ENCODE data around the gene CRYGD. TPM values are rescaled to one million over a fixed set of nuclear protein-coding genes. Genes with fewer than 3 reads are reported as not detected.
"Not testable (repeated sequence)": the region's sequence is repeated elsewhere in the genome, so short reads cannot be mapped to it uniquely, and the experiment has no call there.

The CRYGD gene
- total and polyA plus RNA-seq, 10 donors: not detected

DNA sequence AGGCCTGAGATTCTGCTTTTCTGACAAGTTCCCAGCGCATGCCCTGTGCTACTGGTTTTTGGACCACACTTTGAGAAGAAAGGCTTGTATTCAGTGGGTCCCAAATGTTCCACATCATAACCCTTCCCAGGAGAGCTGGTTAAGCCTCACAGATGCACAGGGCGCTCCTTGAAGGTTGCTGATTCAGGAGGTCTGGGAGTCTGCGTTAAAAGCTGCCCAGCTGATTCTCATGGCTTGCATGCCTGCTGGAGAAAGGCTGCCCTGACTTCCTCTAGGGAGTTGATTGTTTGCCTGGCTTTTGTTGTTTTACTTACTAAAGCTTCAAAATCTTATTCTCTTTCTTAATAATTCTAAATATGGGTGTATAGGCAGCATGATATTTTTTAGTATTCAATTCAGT is 20.7 kb downstream of the CRYGD start:
- no peak overlapping the region for H3K27ac ChIP-seq
- H3K27me3 ChIP-seq (replicated peaks in 1 of 7): peaks cover 0 to 8% (median 0%) of the 10 kb centered on the region in 7 donors
- WGBS, 5 donors: 74 to 84% (median 78%) methylated on average over 3 of the region's 3 CpGs
- TF ChIP-seq CTCF (IDR thresholded peaks at IDR 0.05 in 8 of 11, conservative IDR thresholded peaks at IDR 0.05 in 3 of 11): no peak
- TF ChIP-seq POLR2A (IDR thresholded peaks at IDR 0.05): no peak
- no peak for TF ChIP-seq POLR2AphosphoS5 (IDR thresholded peaks at IDR 0.05)
- no peak for DNase-seq
- peaks cover 0 to 11% (median 0%) of the 10 kb centered on the region in 6 donors for H3K4me1 ChIP-seq
- intact Hi-C loops (cut with DNase I; ENCODE audit: low total_unique reads): no loop called here
- no peaks in the 10 kb centered on the region for H3K9me3 ChIP-seq
- no peak overlapping the region for H3K4me3 ChIP-seq
- H3K36me3 ChIP-seq: no peaks in the 10 kb centered on the region

DNA sequence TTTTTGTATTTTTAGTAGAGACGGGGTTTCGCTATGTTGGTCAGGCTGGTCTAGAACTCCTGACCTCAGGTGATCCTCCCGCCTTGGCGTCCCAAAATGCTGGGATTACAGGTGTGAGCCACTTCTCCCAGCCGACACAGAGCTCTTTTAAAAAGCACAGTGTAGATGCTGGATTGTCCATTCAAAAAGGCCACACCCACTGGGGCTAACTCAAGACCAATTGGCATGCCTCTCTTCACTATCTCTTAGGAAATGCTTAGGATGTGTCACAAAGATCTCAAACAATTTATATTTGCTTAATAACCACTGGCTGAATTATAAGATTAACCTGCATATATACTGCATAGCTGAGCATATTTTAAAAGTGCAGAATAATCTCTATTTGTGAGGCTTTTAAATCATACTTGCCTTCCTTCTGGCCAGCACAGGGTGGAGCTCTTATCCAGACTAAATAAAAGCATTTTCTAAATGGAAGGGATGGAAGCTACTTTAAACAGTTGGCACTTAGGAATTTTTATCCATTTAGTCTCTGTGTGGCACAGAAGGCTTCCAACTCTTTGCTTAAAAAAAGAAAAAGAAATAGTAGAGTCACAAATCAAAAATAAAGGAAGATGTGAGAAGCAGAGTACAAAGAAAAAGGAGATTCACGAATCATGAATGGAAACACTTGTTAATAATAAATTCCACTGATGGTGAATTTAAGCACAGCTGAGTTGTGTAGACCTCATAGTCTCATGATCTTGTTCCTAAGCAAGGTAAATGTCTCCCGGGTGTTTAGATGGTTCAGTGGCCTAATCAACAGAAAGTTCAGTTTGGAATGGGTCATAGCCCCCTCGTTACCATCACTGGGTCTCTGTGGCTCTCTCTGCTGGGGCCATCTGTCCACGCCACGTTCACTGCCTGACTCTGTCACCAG is 22.4 kb downstream of the CRYGD start:
- Histone ChIP-seq H3K4me1 (peaks cover 0 to 11% (median 0%) of the 10 kb centered on the region in 6 donors), H3K36me3 (no peaks in the 10 kb centered on the region), H3K27me3 (replicated peaks in 1 of 7) (peaks cover 0 to 8% (median 0%) of the 10 kb centered on the region in 7 donors), H3K27ac (no peak overlapping the region), H3K4me3 (no peak overlapping the region), H3K9me3 (no peaks in the 10 kb centered on the region)
- 37 to 60% (median 41%) methylated on average over 10 of the region's 10 CpGs for WGBS, 5 donors
- no peak for DNase-seq
- TF ChIP-seq POLR2AphosphoS5 (IDR thresholded peaks at IDR 0.05) (no peak), POLR2A (IDR thresholded peaks at IDR 0.05) (no peak), CTCF (IDR thresholded peaks at IDR 0.05 in 8 of 11, conservative IDR thresholded peaks at IDR 0.05 in 3 of 11) (no peak)
- intact Hi-C loops (cut with DNase I; ENCODE audit: low total_unique reads): no loop called here

- no peak for DNase-seq
- Histone ChIP-seq H3K4me1 (peaks cover 0 to 11% (median 0%) of the 10 kb centered on the region in 6 donors), H3K4me3 (no peak overlapping the region), H3K9me3 (no peaks in the 10 kb centered on the region), H3K27me3 (replicated peaks in 1 of 7) (peaks cover 0 to 4% (median 0%) of the 10 kb centered on the region in 7 donors), H3K27ac (no peak overlapping the region), H3K36me3 (no peaks in the 10 kb centered on the region)
- TF ChIP-seq POLR2A (IDR thresholded peaks at IDR 0.05) (no peak), POLR2AphosphoS5 (IDR thresholded peaks at IDR 0.05) (no peak), CTCF (IDR thresholded peaks at IDR 0.05 in 8 of 11, conservative IDR thresholded peaks at IDR 0.05 in 3 of 11) (no peak)
- intact Hi-C loops (cut with DNase I; ENCODE audit: low total_unique reads): no loop called here
- WGBS, 5 donors: 63 to 76% (median 66%) methylated on average over 13 of the region's 13 CpGs
Measured at GRCh38 chr2:208099682-208100470, 24.4 kb downstream of the CRYGD start.

DNA sequence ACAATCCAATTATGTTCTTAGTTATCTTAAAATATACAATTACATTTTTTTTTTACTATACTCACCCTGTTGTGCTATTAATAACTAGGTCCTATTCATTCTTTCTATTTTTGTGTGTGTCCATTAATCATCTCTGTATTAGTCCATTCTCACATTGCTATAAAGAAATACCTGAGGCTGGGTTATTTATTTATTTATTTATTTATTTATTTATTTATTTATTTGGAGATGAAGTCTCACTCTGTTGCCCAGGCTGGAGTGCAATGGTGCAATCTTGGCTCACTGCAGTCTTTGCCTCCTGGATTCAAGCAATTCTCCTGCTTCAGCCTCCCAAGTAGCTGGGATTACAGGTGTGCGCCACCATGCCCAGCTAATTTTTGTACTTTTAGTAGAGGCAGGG is 25.6 kb downstream of the CRYGD start:
- H3K36me3 ChIP-seq; H3K4me3 ChIP-seq; H3K27me3 ChIP-seq (replicated peaks in 1 of 7); H3K27ac ChIP-seq; intact Hi-C loops (cut with DNase I; ENCODE audit: low total_unique reads); DNase-seq; H3K9me3 ChIP-seq: not testable (repeated sequence)
- 94 to 100% (median 100%) methylated on average over 1 of the region's 1 CpG for WGBS, 5 donors
- H3K4me1 ChIP-seq: peaks cover 0 to 11% (median 0%) of the 10 kb centered on the region in 6 donors

Data from spleen (tissue), 11 donors.